SK-N-MC (cell line): ENCODE results near the gene NWD2.

Experiments used
- EZH2 ChIP-seq: fragments of 200-600 bp; sonication (generic); IDR thresholded peaks from one replicate; pipeline ENCODE4 v1.6.1; 2017; ENCODE audit warnings: antibody characterized with exemption
- POLR2AphosphoS5 ChIP-seq: IDR thresholded peaks from 2 replicates; pipeline ENCODE4 v1.6.1; 2012; ENCODE audit warnings: mild to moderate bottlenecking, low read depth, low read length, borderline replicate concordance

GRCh38 chr4:37279121-37279520, 34.6 kb downstream of the NWD2 start:
- no peak for TF ChIP-seq POLR2AphosphoS5
- no peak for TF ChIP-seq EZH2
